Caco-2 (cell line): ENCODE data around the gene TRIM24. TPM values are rescaled to one million over a fixed set of nuclear protein-coding genes. Genes with fewer than 3 reads are reported as not detected.

Experiments used
- BruUV-seq: library from RNA; stranded (reverse); fragments of 400-500 nt; replicated peaks from 2 replicates; lab custom pipeline; 2021; lab: Mats Ljungman, UMichigan
- CTCF ChIA-PET: fragments of 300-600 bp; sonication (Branson Sonifier 250); formaldehyde crosslinking; loops from one replicate; lab custom pipeline; 2022; ENCODE audit warnings: antibody characterized with exemption; lab: Charles Lee
- POLR2A ChIA-PET: fragments of 300-600 bp; sonication (Branson Sonifier 250); formaldehyde crosslinking; loops from one replicate; lab custom pipeline; 2022; ENCODE audit warnings: antibody characterized with exemption; lab: Charles Lee
- DNase-seq, 2 experiments: peaks; one replicate each; pipeline versions ENCODE4 v3.0.0 to v3.0.0-alpha.2; 2020 to 2022
- H3K27me3 ChIP-seq: replicated peaks from 2 replicates; pipeline ENCODE4 v1.6.0; 2011; ENCODE audit warnings: low read length; ENCODE audit not compliant: control insufficient read depth, insufficient read depth
- H3K36me3 ChIP-seq: 2 replicates; pipeline ENCODE4 v1.5.1; 2011; ENCODE audit warnings: low read length; ENCODE audit not compliant: control insufficient read depth, insufficient read depth
- H3K4me1 ChIP-seq: fragments of 250-450 bp; sonication (Bioruptor Pico); 2 replicates; pipeline ENCODE4 v1.5.1; 2020; ENCODE audit warnings: mild to moderate bottlenecking
- H3K4me3 ChIP-seq: 2 replicates; pipeline ENCODE4 v1.5.1; 2011; ENCODE audit warnings: low read depth, mild to moderate bottlenecking, control low read depth, low read length
- H3K9me3 ChIP-seq: fragments of 250-450 bp; sonication (Bioruptor Pico); 2 replicates; pipeline ENCODE4 v1.5.1; 2020; ENCODE audit warnings: mild to moderate bottlenecking, moderate library complexity
- H3K27ac Mint-ChIP-seq: one replicate; pipeline ENCODE4 v1.8.0; 2022; ENCODE audit warnings: mixed read lengths; ENCODE audit not compliant: unreplicated experiment
- H3K27me3 Mint-ChIP-seq: one replicate; pipeline ENCODE4 v1.8.0; 2022; ENCODE audit warnings: mixed read lengths; ENCODE audit not compliant: insufficient read depth, unreplicated experiment
- H3K36me3 Mint-ChIP-seq: one replicate; pipeline ENCODE4 v1.8.0; 2022; ENCODE audit warnings: mild to moderate bottlenecking, mixed read lengths; ENCODE audit not compliant: insufficient read depth, unreplicated experiment
- H3K4me1 Mint-ChIP-seq: one replicate; pipeline ENCODE4 v1.8.0; 2022; ENCODE audit warnings: low read depth, mixed read lengths; ENCODE audit not compliant: unreplicated experiment
- H3K4me3 Mint-ChIP-seq: one replicate; pipeline ENCODE4 v1.8.0; 2022; ENCODE audit warnings: mild to moderate bottlenecking, moderate library complexity, mixed read lengths; ENCODE audit not compliant: unreplicated experiment
- H3K9me3 Mint-ChIP-seq: one replicate; pipeline ENCODE4 v1.8.0; 2022; ENCODE audit warnings: mixed read lengths; ENCODE audit not compliant: unreplicated experiment
- CTCF ChIP-seq, 2 experiments: fragments of 200-600 bp in 1 of 2; IDR thresholded peaks; 1 replicate in 1 of 2; 2 replicates in 1 of 2; pipeline versions ENCODE4 v1.5.1 to v1.8.0; 2011 to 2022; ENCODE audit warnings: antibody characterized with exemption in 1 of 2, control low read depth in 1 of 2, inconsistent platforms in 1 of 2, low read depth in 1 of 2, low read length in 1 of 2, mild to moderate bottlenecking in 1 of 2, moderate library complexity in 1 of 2; ENCODE audit not compliant: insufficient read depth in 1 of 2, severe bottlenecking in 1 of 2, unreplicated experiment in 1 of 2
- intact Hi-C: fragments of 100-400 bp; cut with micrococcal nuclease; formaldehyde crosslinking; loops from one replicate; pipeline ENCODE4 v1.10.0; 2022; ENCODE audit not compliant: unreplicated experiment
- total RNA-seq: library from RNA; stranded (reverse); gene quantifications from 2 replicates; pipeline ENCODE4 v1.2.3, GENCODE V29; 2022

Gene TRIM24
- total RNA-seq, 1 experiment from 2014 or later: 58.2 TPM

GRCh38 chr7:138538997-138539644 is 79.1 kb downstream of the TRIM24 start:
- no peak overlapping the region for H3K4me3 Mint-ChIP-seq
- H3K4me1 ChIP-seq: no peaks in the 10 kb centered on the region
- H3K36me3 Mint-ChIP-seq: peaks cover 79% of the 10 kb centered on the region
- H3K27ac Mint-ChIP-seq: no peak overlapping the region
- H3K9me3 Mint-ChIP-seq: peaks cover 27% of the 10 kb centered on the region
- CTCF ChIA-PET: no interaction called here
- TF ChIP-seq CTCF (IDR thresholded peaks at IDR 0.05; ENCODE audit: insufficient read depth in 1 of 2, low read depth in 1 of 2, low read length in 1 of 2, severe bottlenecking in 1 of 2, unreplicated experiment in 1 of 2): no peak
- no peaks in the 10 kb centered on the region for H3K27me3 ChIP-seq
- no peaks in the 10 kb centered on the region; the same call in 1 of the 2 replicates for H3K36me3 ChIP-seq
- no peak for DNase-seq
- H3K4me3 ChIP-seq: no peak overlapping the region
- intact Hi-C loops: no loop called here
- POLR2A ChIA-PET: no interaction called here
- no TSS peak for BruUV-seq
- H3K4me1 Mint-ChIP-seq: no peaks in the 10 kb centered on the region
- no peaks in the 10 kb centered on the region; the same call in 1 of the 2 replicates for H3K9me3 ChIP-seq
- no peaks in the 10 kb centered on the region for H3K27me3 Mint-ChIP-seq

- no peaks in the 10 kb centered on the region for H3K4me1 Mint-ChIP-seq
- no peak overlapping the region for H3K4me3 ChIP-seq
- no peaks in the 10 kb centered on the region for H3K4me1 ChIP-seq
- ChIA-PET POLR2A (no interaction called here), CTCF (no interaction called here)
- intact Hi-C loops: no loop called here
- H3K27me3 Mint-ChIP-seq: no peaks in the 10 kb centered on the region
- no TSS peak for BruUV-seq
- H3K27me3 ChIP-seq: no peaks in the 10 kb centered on the region
- DNase-seq: no peak
- H3K36me3 Mint-ChIP-seq: peaks cover 80% of the 10 kb centered on the region
- H3K9me3 Mint-ChIP-seq: peaks cover 21% of the 10 kb centered on the region
- no peaks in the 10 kb centered on the region; the same call in 1 of the 2 replicates for H3K9me3 ChIP-seq
- no peak overlapping the region for H3K27ac Mint-ChIP-seq
- no peak for TF ChIP-seq CTCF (IDR thresholded peaks at IDR 0.05; ENCODE audit: insufficient read depth in 1 of 2, low read depth in 1 of 2, low read length in 1 of 2, severe bottlenecking in 1 of 2, unreplicated experiment in 1 of 2)
- H3K4me3 Mint-ChIP-seq: no peak overlapping the region
- H3K36me3 ChIP-seq: no peaks in the 10 kb centered on the region; the same call in 1 of the 2 replicates
These were observed 82.1 kb downstream of the TRIM24 start for GRCh38 chr7:138542183-138542582.

GRCh38 chr7:138543739-138544138 is 83.7 kb downstream of the TRIM24 start:
- BruUV-seq: no TSS peak
- Histone ChIP-seq H3K4me1 (no peaks in the 10 kb centered on the region), H3K27me3 (no peaks in the 10 kb centered on the region), H3K4me3 (no peak overlapping the region), H3K9me3 (no peaks in the 10 kb centered on the region), H3K36me3 (no peaks in the 10 kb centered on the region; the same call in 1 of the 2 replicates)
- no peaks in the 10 kb centered on the region for H3K27me3 Mint-ChIP-seq
- TF ChIP-seq CTCF (IDR thresholded peaks at IDR 0.05; ENCODE audit: insufficient read depth in 1 of 2, low read depth in 1 of 2, low read length in 1 of 2, severe bottlenecking in 1 of 2, unreplicated experiment in 1 of 2): no peak
- CTCF ChIA-PET: no interaction called here
- POLR2A ChIA-PET: no interaction called here
- H3K27ac Mint-ChIP-seq: no peak overlapping the region
- H3K4me3 Mint-ChIP-seq: no peak overlapping the region
- H3K4me1 Mint-ChIP-seq: no peaks in the 10 kb centered on the region
- peaks cover 21% of the 10 kb centered on the region for H3K9me3 Mint-ChIP-seq
- H3K36me3 Mint-ChIP-seq: peaks cover 72% of the 10 kb centered on the region
- DNase-seq: no peak
- intact Hi-C loops: no loop called here
